Measurements from ENCODE around the gene MAVS.
"Not testable (repeated sequence)": the region's sequence is repeated elsewhere in the genome, so short reads cannot be mapped to it uniquely, and the experiment has no call there.

DNA sequence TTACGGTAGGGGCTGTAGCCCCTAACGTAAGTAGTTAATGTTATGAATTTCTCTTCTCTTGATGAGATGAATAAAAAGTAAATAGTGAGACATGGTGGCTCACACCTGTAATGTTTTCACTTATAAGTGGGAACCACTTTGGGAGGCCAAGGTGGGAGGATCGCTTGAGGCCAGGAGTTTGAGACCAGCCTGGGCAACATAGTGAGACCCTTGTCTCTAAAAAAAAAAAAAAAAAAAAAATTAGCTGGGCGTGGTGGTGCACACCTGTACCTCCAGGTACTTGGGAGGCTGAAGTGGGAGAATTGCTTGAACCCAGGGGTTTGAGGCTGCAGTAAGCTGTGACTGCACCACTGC lies 32.3 kb downstream of the MAVS start:
- not testable (repeated sequence) for TF ChIP-seq POLR2A (IDR thresholded peaks at IDR 0.05); EP300 (IDR thresholded peaks at IDR 0.05; ENCODE audit: low read depth); POLR2AphosphoS5 (IDR thresholded peaks at IDR 0.05)
- TF ChIP-seq, protein P1, sequence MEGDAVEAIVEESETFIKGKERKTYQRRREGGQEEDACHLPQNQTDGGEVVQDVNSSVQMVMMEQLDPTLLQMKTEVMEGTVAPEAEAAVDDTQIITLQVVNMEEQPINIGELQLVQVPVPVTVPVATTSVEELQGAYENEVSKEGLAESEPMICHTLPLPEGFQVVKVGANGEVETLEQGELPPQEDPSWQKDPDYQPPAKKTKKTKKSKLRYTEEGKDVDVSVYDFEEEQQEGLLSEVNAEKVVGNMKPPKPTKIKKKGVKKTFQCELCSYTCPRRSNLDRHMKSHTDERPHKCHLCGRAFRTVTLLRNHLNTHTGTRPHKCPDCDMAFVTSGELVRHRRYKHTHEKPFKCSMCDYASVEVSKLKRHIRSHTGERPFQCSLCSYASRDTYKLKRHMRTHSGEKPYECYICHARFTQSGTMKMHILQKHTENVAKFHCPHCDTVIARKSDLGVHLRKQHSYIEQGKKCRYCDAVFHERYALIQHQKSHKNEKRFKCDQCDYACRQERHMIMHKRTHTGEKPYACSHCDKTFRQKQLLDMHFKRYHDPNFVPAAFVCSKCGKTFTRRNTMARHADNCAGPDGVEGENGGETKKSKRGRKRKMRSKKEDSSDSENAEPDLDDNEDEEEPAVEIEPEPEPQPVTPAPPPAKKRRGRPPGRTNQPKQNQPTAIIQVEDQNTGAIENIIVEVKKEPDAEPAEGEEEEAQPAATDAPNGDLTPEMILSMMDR (IDR thresholded peaks at IDR 0.05): not testable (repeated sequence)

All from transverse colon (tissue), 4 donors.